Brain pericyte (primary cell): ENCODE data around the gene ZKSCAN7.
"Not testable (repeated sequence)": the region's sequence is repeated elsewhere in the genome, so short reads cannot be mapped to it uniquely, and the experiment has no call there.

Experiments
- DNase-seq: peaks from one replicate; pipeline ENCODE4 v3.0.0-alpha.2; 2012; ENCODE audit warnings: low read depth, low spot score

Gene ZKSCAN7

DNA sequence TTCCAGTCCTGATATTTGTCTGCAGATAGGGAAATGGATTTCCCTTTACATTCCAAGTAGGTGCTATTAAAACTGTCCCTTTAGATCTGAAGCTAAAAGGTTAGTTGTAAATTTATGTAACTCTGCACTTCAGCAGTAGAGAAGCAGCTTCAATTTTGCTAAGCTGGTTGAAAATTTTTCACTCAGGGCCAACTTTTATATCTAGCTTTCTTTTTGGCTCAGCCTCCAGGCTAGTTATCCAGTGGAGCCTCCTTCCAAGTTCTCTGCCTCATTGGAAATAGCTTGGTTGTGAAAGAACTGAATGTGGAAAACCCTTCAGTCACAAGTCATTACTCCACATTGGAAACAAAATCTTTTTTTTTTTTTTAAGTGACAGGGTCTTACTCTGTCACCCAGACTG is 21.6 kb downstream of the ZKSCAN7 start:
- DNase-seq: no peak

DNA sequence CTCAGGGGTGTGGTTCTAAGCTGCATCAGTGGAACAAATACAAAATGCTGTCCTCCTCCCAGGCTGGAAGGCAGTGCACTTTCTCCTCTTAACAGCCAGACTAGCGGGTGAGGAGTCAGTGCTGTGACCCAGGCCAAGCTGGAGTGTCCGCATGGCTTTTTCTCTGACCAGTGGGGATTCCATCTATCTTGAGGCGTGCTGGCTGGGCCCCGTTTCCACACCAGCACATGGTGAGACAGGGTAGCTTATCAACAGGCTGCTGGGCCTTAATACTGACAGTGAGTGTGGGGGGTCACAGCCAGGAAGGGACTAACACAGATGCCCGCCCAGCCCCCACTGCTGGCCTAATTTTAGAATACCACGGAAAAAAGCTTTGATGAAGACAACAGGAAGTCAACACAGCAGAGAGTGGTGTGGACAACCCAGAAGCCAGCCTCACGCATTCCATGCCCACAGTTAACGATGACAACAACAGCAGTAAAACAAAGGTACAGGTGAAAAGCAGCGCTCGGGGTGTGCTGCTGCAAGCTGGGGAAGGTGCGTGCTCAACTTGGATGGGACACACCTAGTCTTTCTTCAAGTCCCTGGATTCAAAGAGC is 22.5 kb downstream of the ZKSCAN7 start:
- DNase-seq: not testable (repeated sequence)

- DNase-seq: not testable (repeated sequence)
Observed at GRCh38 chr3:44578316-44578715, 23.3 kb downstream of the ZKSCAN7 start.

- DNase-seq: not testable (repeated sequence)
Observed at GRCh38 chr3:44578924-44579515, 24.0 kb downstream of the ZKSCAN7 start.

DNA sequence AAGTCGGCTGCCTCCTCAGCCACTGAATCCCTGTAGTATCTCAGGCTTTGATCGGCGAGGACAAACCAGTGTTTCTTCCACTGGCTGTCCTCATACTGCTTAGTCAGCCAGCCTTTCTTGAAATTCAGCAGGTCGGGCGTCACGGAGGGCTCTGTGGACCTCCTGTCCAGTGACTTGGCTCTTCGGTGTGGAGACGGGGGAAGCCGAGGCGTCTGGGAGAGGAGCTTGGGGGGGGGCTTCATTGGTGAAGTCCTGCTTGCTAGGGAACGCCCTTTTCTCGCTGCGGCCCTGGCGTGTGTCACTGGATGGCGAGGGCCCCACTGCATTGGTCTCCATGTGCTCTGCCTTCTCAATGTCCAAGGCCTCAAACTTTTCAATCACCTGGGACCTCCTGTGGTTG is 24.8 kb downstream of the ZKSCAN7 start:
- not testable (repeated sequence) for DNase-seq

- DNase-seq: not testable (repeated sequence)
Observed at GRCh38 chr3:44580971-44581370, 26.0 kb downstream of the ZKSCAN7 start.

- peak; percentile 54 for DNase-seq
Observed at GRCh38 chr3:44584646-44585501, 29.9 kb downstream of the ZKSCAN7 start, which contains the start of gene ZNF660. Gene ZNF660, plus strand, starts transcription at chr3:44584964. Its CDS starts 9,230 bp downstream, at chr3:44594194.

DNA sequence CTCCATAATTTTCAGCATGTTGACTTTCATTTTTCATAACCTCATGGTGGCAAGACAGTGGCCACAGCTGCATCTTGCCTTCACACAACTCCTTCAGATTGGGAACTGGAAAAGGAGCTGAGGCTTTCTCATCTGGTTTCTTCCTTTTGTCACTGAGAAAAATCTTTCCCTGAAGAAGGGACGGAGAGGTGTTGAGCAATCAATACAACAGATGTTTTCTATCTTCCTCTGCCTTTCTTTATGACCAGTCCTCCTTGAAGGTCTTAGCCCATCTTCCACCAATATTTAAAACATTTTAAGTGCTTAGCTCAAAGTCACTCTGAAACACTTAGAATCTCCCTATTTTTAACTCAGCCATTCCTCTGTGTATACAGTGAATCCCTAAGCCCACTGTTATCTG is 41.6 kb downstream of the ZKSCAN7 start:
- DNase-seq: no peak

- no peak for DNase-seq
Observed at GRCh38 chr3:44601749-44602148, 46.8 kb downstream of the ZKSCAN7 start.

DNA sequence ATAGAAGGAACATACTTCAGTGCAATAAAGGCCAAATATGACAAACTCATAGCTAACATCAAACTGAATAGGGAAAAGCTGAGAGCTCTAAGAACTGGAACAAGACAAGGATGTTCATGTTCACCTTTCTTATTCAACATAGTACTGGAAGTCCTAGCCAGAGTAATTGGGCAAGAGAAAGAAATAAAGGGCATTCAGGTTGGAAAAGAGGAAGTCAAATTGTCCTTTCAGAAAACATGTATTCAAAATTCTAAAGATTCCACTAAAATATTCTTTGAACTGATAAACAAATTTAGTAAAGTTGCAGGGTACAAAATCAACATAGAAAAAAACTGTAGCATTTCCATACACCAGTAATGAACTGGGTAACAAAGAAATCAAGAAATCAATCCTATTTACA is 57.7 kb downstream of the ZKSCAN7 start:
- no peak for DNase-seq
